ENCODE measurements around the gene MED26. TPM values are rescaled to one million over a fixed set of nuclear protein-coding genes. Genes with fewer than 3 reads are reported as not detected.

Gene MED26
- total RNA-seq = 6.3 and 7.8 TPM in 2 replicates

GRCh38 chr19:16628183-16628983 lies at the start of gene MED26:
Gene MED26, minus strand, starts transcription at chr19:16628204. Its CDS starts 261 bp downstream, at chr19:16627943.

GRCh38 chr19:16660763-16661479 lies 32.9 kb upstream of the MED26 start, which contains the start of gene TMEM38A:
Gene TMEM38A, plus strand, starts transcription at chr19:16661139. Its CDS starts 79 bp downstream, at chr19:16661218.

GRCh38 chr19:16659832-16660708 lies 32.1 kb upstream of the MED26 start, which contains the start of gene SMIM7:
Gene SMIM7, minus strand, starts transcription at chr19:16660144. Its CDS starts 34 bp downstream, at chr19:16660110.

GRCh38 chr19:16572332-16573211 lies 55.4 kb downstream of the MED26 start, which contains the start of gene SLC35E1:
Gene SLC35E1, minus strand, starts transcription at chr19:16572415. Its CDS starts 51 bp downstream, at chr19:16572364.

GRCh38 chr19:16542045-16542909 lies 85.7 kb downstream of the MED26 start, which contains the start of gene CHERP:
Gene CHERP, minus strand, starts transcription at chr19:16542437. Its CDS starts 59 bp downstream, at chr19:16542378.

Small RNA genes lying within 50 kb of the gene (small RNA-seq; reads per million reads assigned to genes)
- gene RN7SL146P = not detected

Other genes starting within 250 kb of the MED26 start
- 12.1 and 15.4 TPM in 2 replicates for gene EPS15L1, start 156.2 kb downstream of the MED26 start, total RNA-seq
- 0.39 TPM in 1 of 2 replicates, not detected in the other for gene CALR3, start 132.0 kb downstream of the MED26 start, total RNA-seq
- gene C19orf44, start 131.8 kb downstream of the MED26 start, total RNA-seq = 7.3 and 7.9 TPM in 2 replicates
- 4.9 and 5.9 TPM in 2 replicates for gene CHERP, start 85.8 kb downstream of the MED26 start, total RNA-seq
- 38.4 and 42.0 TPM in 2 replicates for gene SLC35E1, start 55.8 kb downstream of the MED26 start, total RNA-seq
- gene SMIM7, start 31.9 kb upstream of the MED26 start, total RNA-seq = 61.8 and 76.0 TPM in 2 replicates
- 1.7 and 2.2 TPM in 2 replicates for gene TMEM38A, start 32.9 kb upstream of the MED26 start, total RNA-seq
- gene NWD1, start 91.6 kb upstream of the MED26 start, total RNA-seq = not detected in 2 replicates
- gene SIN3B, start 201.2 kb upstream of the MED26 start, total RNA-seq = 24.3 and 27.8 TPM in 2 replicates

All from articular chondrocyte of knee joint (primary cell).